Spleen (tissue), 7 donors: ENCODE data around the gene RP9.

Experiments
- POLR2A ChIP-seq, 3 donors: fragments of 450-650 bp; IDR thresholded peaks; one replicate each; pipeline ENCODE4 v1.5.1; 2017; ENCODE audit warnings: antibody characterized with exemption in 3 of 3, mild to moderate bottlenecking in 1 of 3
- POLR2AphosphoS5 ChIP-seq, 3 donors: sonication (generic); formaldehyde crosslinking; IDR thresholded peaks; one replicate each; pipeline ENCODE4 v1.5.1; 2017; ENCODE audit warnings: antibody characterized with exemption in 3 of 3
- TF ChIP-seq, protein P1 (sequence below), 11 experiments: fragments of 200-600 bp in 7 of 11; fragments of 450-650 bp in 4 of 11; sonication (generic) in 4 of 11; IDR thresholded peaks in 8 of 11; conservative IDR thresholded peaks in 3 of 11; 1 replicate in 7 of 11; 2 replicates in 4 of 11; pipeline versions ENCODE4 v1.4.0 to v1.8.0; 2016 to 2021; ENCODE audit warnings: antibody characterized with exemption in 11 of 11, inconsistent platforms in 4 of 11, mild to moderate bottlenecking in 1 of 11
- donor health status: DM: no; HTN: no; CAD: no; lungs with moderate emphysema.
- donor health status: DM: no; HTN: no; CAD: no.
- donor health status: DM: no; HTN: no; CAD: no.

DNA sequence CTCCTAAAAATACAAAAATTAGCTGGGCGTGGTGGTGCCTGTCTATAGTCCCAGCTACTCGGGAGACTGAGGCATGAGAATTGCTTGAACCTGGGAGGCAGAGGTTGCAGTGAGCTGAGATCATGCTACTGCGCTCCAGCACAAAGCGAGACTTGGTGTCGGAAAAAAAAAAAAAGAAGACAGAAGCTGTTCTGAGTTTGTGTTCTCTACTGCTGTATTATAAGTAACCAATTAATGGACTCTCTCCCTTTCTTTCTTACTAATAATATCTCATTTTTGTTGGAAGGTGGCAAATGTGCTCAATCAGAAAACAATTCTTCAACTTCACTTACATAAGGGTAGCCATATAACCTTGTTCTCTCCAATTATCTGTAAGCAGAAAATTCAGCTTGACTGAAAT, 54.0 kb downstream of the RP9 start:
- TF ChIP-seq POLR2AphosphoS5 (IDR thresholded peaks at IDR 0.05) (no peak), POLR2A (IDR thresholded peaks at IDR 0.05) (no peak)
- TF ChIP-seq, protein P1, sequence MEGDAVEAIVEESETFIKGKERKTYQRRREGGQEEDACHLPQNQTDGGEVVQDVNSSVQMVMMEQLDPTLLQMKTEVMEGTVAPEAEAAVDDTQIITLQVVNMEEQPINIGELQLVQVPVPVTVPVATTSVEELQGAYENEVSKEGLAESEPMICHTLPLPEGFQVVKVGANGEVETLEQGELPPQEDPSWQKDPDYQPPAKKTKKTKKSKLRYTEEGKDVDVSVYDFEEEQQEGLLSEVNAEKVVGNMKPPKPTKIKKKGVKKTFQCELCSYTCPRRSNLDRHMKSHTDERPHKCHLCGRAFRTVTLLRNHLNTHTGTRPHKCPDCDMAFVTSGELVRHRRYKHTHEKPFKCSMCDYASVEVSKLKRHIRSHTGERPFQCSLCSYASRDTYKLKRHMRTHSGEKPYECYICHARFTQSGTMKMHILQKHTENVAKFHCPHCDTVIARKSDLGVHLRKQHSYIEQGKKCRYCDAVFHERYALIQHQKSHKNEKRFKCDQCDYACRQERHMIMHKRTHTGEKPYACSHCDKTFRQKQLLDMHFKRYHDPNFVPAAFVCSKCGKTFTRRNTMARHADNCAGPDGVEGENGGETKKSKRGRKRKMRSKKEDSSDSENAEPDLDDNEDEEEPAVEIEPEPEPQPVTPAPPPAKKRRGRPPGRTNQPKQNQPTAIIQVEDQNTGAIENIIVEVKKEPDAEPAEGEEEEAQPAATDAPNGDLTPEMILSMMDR (IDR thresholded peaks at IDR 0.05 in 8 of 11, conservative IDR thresholded peaks at IDR 0.05 in 3 of 11), result no peak
